ENCODE measurements around the gene SLC38A3.

SLC38A3 gene

GRCh38 chr3:50204804-50205412, at the start of gene SLC38A3:
Gene SLC38A3 (plus strand): TSS chr3:50205271. CDS start chr3:50214200, 8,929 bp downstream.
- Mint-ChIP-seq H3K9me3 (no peaks in the 10 kb centered on the region), H3K27me3 (peaks cover 48% of the 10 kb centered on the region), H3K36me3 (ENCODE audit: low read depth) (no peaks in the 10 kb centered on the region), H3K27ac (no peak within 1 kb of the TSS), H3K4me3 (no peak within 1 kb of the TSS), H3K4me1 (no peaks in the 10 kb centered on the region)
- ATAC-seq: no peak
- DNase-seq: no peak

GRCh38 chr3:50155491-50155878, 49.6 kb upstream of the SLC38A3 start:
- H3K4me3 Mint-ChIP-seq: peak overlapping the region; percentile 69
- H3K27ac Mint-ChIP-seq: no peak overlapping the region
- H3K4me1 Mint-ChIP-seq: peaks cover 10% of the 10 kb centered on the region
- ATAC-seq (no peak), DNase-seq (no peak)
- no peaks in the 10 kb centered on the region for H3K9me3 Mint-ChIP-seq
- no peaks in the 10 kb centered on the region for H3K36me3 Mint-ChIP-seq (ENCODE audit: low read depth)
- H3K27me3 Mint-ChIP-seq: peaks cover 35% of the 10 kb centered on the region

GRCh38 chr3:50155891-50156290, 49.2 kb upstream of the SLC38A3 start:
- H3K4me3 Mint-ChIP-seq: peak overlapping the region; percentile 69
- no peaks in the 10 kb centered on the region for H3K9me3 Mint-ChIP-seq
- DNase-seq (no peak), ATAC-seq (no peak)
- no peak overlapping the region for H3K27ac Mint-ChIP-seq
- H3K4me1 Mint-ChIP-seq: peaks cover 10% of the 10 kb centered on the region
- no peaks in the 10 kb centered on the region for H3K36me3 Mint-ChIP-seq (ENCODE audit: low read depth)
- peaks cover 35% of the 10 kb centered on the region for H3K27me3 Mint-ChIP-seq

GRCh38 chr3:50156549-50157493, 48.2 kb upstream of the SLC38A3 start:
- Mint-ChIP-seq H3K27ac (no peak overlapping the region), H3K36me3 (ENCODE audit: low read depth) (no peaks in the 10 kb centered on the region), H3K4me1 (peaks cover 10% of the 10 kb centered on the region), H3K9me3 (no peaks in the 10 kb centered on the region), H3K4me3 (no peak overlapping the region), H3K27me3 (peaks cover 35% of the 10 kb centered on the region)
- DNase-seq: no peak
- no peak for ATAC-seq

- Mint-ChIP-seq H3K4me3 (no peak overlapping the region), H3K4me1 (peaks cover 10% of the 10 kb centered on the region), H3K36me3 (ENCODE audit: low read depth) (no peaks in the 10 kb centered on the region), H3K9me3 (no peaks in the 10 kb centered on the region), H3K27me3 (peaks cover 34% of the 10 kb centered on the region), H3K27ac (no peak overlapping the region)
- ATAC-seq (no peak), DNase-seq (no peak)
Observed at GRCh38 chr3:50157827-50158529, 47.1 kb upstream of the SLC38A3 start.

GRCh38 chr3:50158530-50159146, 46.4 kb upstream of the SLC38A3 start:
- no peaks in the 10 kb centered on the region for H3K9me3 Mint-ChIP-seq
- H3K36me3 Mint-ChIP-seq (ENCODE audit: low read depth): no peaks in the 10 kb centered on the region
- no peak overlapping the region for H3K4me3 Mint-ChIP-seq
- peaks cover 10% of the 10 kb centered on the region for H3K4me1 Mint-ChIP-seq
- ATAC-seq (no peak), DNase-seq (no peak)
- peaks cover 28% of the 10 kb centered on the region for H3K27me3 Mint-ChIP-seq
- no peak overlapping the region for H3K27ac Mint-ChIP-seq

GRCh38 chr3:50160561-50160983, 44.5 kb upstream of the SLC38A3 start:
- Mint-ChIP-seq H3K9me3 (no peaks in the 10 kb centered on the region), H3K4me1 (peaks cover 7% of the 10 kb centered on the region), H3K27ac (no peak overlapping the region), H3K36me3 (ENCODE audit: low read depth) (no peaks in the 10 kb centered on the region), H3K27me3 (peaks cover 20% of the 10 kb centered on the region), H3K4me3 (no peak overlapping the region)
- DNase-seq (no peak), ATAC-seq (no peak)

GRCh38 chr3:50161320-50161719, 43.8 kb upstream of the SLC38A3 start:
- DNase-seq (no peak), ATAC-seq (no peak)
- H3K36me3 Mint-ChIP-seq (ENCODE audit: low read depth): no peaks in the 10 kb centered on the region
- no peak overlapping the region for H3K4me3 Mint-ChIP-seq
- no peak overlapping the region for H3K27ac Mint-ChIP-seq
- peaks cover 13% of the 10 kb centered on the region for H3K27me3 Mint-ChIP-seq
- no peaks in the 10 kb centered on the region for H3K4me1 Mint-ChIP-seq
- no peaks in the 10 kb centered on the region for H3K9me3 Mint-ChIP-seq

GRCh38 chr3:50162034-50162883, 42.8 kb upstream of the SLC38A3 start:
- Mint-ChIP-seq H3K27me3 (peaks cover 5% of the 10 kb centered on the region), H3K27ac (no peak overlapping the region), H3K4me1 (no peaks in the 10 kb centered on the region), H3K36me3 (ENCODE audit: low read depth) (no peaks in the 10 kb centered on the region), H3K4me3 (no peak overlapping the region), H3K9me3 (no peaks in the 10 kb centered on the region)
- no peak for ATAC-seq
- no peak for DNase-seq

GRCh38 chr3:50163572-50164455, 41.3 kb upstream of the SLC38A3 start:
- ATAC-seq: no peak

GRCh38 chr3:50164481-50164880, 40.6 kb upstream of the SLC38A3 start:
- ATAC-seq: no peak
- Mint-ChIP-seq H3K27ac (no peak overlapping the region), H3K36me3 (ENCODE audit: low read depth) (no peaks in the 10 kb centered on the region), H3K4me1 (no peaks in the 10 kb centered on the region), H3K27me3 (no peaks in the 10 kb centered on the region), H3K9me3 (no peaks in the 10 kb centered on the region), H3K4me3 (no peak overlapping the region)
- no peak for DNase-seq

More at GRCh38 chr3:50163572-50164455, 41.3 kb upstream of the SLC38A3 start:
- Mint-ChIP-seq H3K36me3 (ENCODE audit: low read depth) (no peaks in the 10 kb centered on the region), H3K9me3 (no peaks in the 10 kb centered on the region), H3K4me3 (no peak overlapping the region), H3K27me3 (no peaks in the 10 kb centered on the region), H3K4me1 (no peaks in the 10 kb centered on the region), H3K27ac (no peak overlapping the region)
- no peak for DNase-seq

- no peak overlapping the region for H3K4me3 Mint-ChIP-seq
- no peaks in the 10 kb centered on the region for H3K9me3 Mint-ChIP-seq
- no peak overlapping the region for H3K27ac Mint-ChIP-seq
- DNase-seq (no peak), ATAC-seq (no peak)
- H3K27me3 Mint-ChIP-seq: no peaks in the 10 kb centered on the region
- no peaks in the 10 kb centered on the region for H3K36me3 Mint-ChIP-seq (ENCODE audit: low read depth)
- H3K4me1 Mint-ChIP-seq: no peaks in the 10 kb centered on the region
Observed at GRCh38 chr3:50164984-50165909, 39.8 kb upstream of the SLC38A3 start.

All from activated naive CD8-positive, alpha-beta T cell treated with anti-CD3 and anti-CD28 coated beads, Interleukin-2, amount 50 U/mL, for 24 hours (primary cell).